Parathyroid adenoma (tissue), 2 donors: ENCODE measurements around the gene AGTRAP.

Experiments used
- H2AFZ ChIP-seq: fragments of 300-600 bp; sonication (generic); one replicate; pipeline ENCODE4 v1.7.0; 2017; ENCODE audit warnings: antibody characterized with exemption, mild to moderate bottlenecking
- H3K27ac ChIP-seq: fragments of 300-600 bp; sonication (generic); one replicate; pipeline ENCODE4 v1.7.0; 2017
- H3K27me3 ChIP-seq: fragments of 300-600 bp; sonication (generic); one replicate; pipeline ENCODE4 v1.7.0; 2017; ENCODE audit warnings: low read length; ENCODE audit not compliant: control insufficient read depth, insufficient read depth
- H3K36me3 ChIP-seq: fragments of 300-600 bp; sonication (generic); one replicate; pipeline ENCODE4 v1.7.0; 2017; ENCODE audit warnings: low read length; ENCODE audit not compliant: control insufficient read depth, insufficient read depth
- H3K4me1 ChIP-seq: fragments of 300-600 bp; sonication (generic); one replicate; pipeline ENCODE4 v1.7.0; 2017; ENCODE audit warnings: control low read depth
- H3K4me2 ChIP-seq: fragments of 300-600 bp; sonication (generic); one replicate; pipeline ENCODE4 v1.7.0; 2017; ENCODE audit warnings: low read length
- H3K4me3 ChIP-seq: fragments of 300-600 bp; sonication (generic); one replicate; pipeline ENCODE4 v1.7.0; 2017; ENCODE audit warnings: low read depth, low read length
- H3K79me2 ChIP-seq: fragments of 300-600 bp; sonication (generic); one replicate; pipeline ENCODE4 v1.7.0; 2017; ENCODE audit warnings: control low read depth
- H3K9ac ChIP-seq: fragments of 300-600 bp; sonication (generic); one replicate; pipeline ENCODE4 v1.7.0; 2017; ENCODE audit warnings: mild to moderate bottlenecking
- H3K9me3 ChIP-seq: fragments of 300-600 bp; sonication (generic); one replicate; pipeline ENCODE4 v1.7.0; 2017; ENCODE audit warnings: low read length; ENCODE audit not compliant: control insufficient read depth
- CTCF ChIP-seq: fragments of 300-600 bp; sonication (generic); IDR thresholded peaks from one replicate; pipeline ENCODE4 v1.7.0; 2017; ENCODE audit warnings: antibody characterized with exemption, mild to moderate bottlenecking
- donor health status: primary hyperparathyroidism.

AGTRAP gene

DNA sequence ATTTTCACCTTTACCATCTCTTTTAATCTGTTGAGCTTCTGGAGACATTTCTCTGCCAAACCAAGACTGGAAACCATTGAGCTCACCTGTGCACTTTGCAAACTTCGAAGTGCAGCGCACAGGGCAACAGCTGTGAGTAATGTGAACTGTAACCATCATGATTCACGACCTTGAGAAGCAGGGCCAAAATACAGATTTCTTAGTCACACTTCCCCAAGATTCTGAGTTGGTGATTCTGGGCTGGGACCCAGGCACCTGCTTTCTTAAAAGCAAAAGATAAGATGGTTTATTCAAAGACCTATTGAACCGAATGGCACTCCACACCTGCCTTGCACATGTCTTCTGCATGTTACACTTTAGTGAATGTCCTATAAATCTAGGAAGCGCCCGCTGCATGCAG is 10.2 kb downstream of the AGTRAP start:
- H3K9me3 ChIP-seq: no peaks in the 10 kb centered on the region
- no peaks in the 10 kb centered on the region for H3K27me3 ChIP-seq
- H3K36me3 ChIP-seq: no peaks in the 10 kb centered on the region
- no peaks in the 10 kb centered on the region for H3K79me2 ChIP-seq
- no peak overlapping the region for H3K4me3 ChIP-seq
- H3K27ac ChIP-seq: no peak overlapping the region
- TF ChIP-seq CTCF: no peak
- no peak overlapping the region for H2AFZ ChIP-seq
- no peaks in the 10 kb centered on the region for H3K4me1 ChIP-seq
- H3K9ac ChIP-seq: no peak overlapping the region
- H3K4me2 ChIP-seq: no peak overlapping the region

GRCh38 chr1:11746795-11747487 is 11.0 kb downstream of the AGTRAP start:
- Histone ChIP-seq H3K27ac (no peak overlapping the region), H3K4me2 (no peak overlapping the region), H3K27me3 (no peaks in the 10 kb centered on the region), H2AFZ (no peak overlapping the region), H3K9ac (no peak overlapping the region), H3K79me2 (no peaks in the 10 kb centered on the region), H3K9me3 (no peaks in the 10 kb centered on the region), H3K4me3 (no peak overlapping the region), H3K36me3 (no peaks in the 10 kb centered on the region), H3K4me1 (no peaks in the 10 kb centered on the region)
- no peak for TF ChIP-seq CTCF

DNA sequence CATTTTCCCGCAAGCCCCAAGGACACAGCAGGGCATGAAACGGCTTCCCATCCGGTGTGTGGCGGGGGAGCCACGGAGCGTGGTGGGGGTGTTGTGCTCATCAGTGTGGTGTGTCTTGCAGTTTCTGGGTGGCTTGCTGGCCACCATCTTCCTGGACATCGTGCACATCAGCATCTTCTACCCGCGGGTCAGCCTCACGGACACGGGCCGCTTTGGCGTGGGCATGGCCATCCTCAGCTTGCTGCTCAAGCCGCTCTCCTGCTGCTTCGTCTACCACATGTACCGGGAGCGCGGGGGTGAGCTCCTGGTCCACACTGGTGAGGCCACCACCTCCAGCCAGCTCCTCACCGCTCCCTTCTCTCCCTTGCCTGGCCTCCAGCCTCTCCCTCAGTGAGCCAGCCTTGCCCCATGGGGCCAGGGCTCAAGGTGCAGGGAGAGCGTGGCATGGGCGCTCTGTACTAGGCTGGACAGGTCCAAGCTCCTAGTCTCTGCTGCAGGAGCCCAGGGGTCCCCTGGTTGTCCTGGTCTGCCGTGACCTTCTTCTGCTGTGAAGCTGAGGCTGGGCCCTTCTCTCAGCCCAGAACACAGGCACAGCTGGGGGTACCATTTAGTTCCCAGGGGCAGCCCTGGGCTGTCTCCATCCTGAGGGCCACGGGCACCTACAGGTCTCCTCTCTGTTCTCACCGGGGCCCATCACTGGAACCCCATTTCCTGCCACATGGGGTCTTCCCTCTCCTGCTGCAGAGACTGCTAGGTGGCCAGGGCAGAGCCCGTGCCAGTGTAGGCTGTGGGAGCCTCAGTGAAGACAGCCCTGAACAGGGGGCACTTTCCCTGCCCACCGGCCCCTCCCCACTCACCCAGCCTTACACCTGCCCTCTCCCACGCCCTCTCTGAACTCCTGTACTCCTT is 12.6 kb downstream of the AGTRAP start:
- Histone ChIP-seq H3K9ac (no peak overlapping the region), H2AFZ (no peak overlapping the region), H3K9me3 (no peaks in the 10 kb centered on the region), H3K4me1 (no peaks in the 10 kb centered on the region), H3K36me3 (no peaks in the 10 kb centered on the region), H3K4me2 (no peak overlapping the region), H3K79me2 (no peaks in the 10 kb centered on the region), H3K27me3 (no peaks in the 10 kb centered on the region), H3K4me3 (no peak overlapping the region), H3K27ac (no peak overlapping the region)
- TF ChIP-seq CTCF: no peak

GRCh38 chr1:11749203-11749689 is 13.3 kb downstream of the AGTRAP start:
- Histone ChIP-seq H3K79me2 (no peaks in the 10 kb centered on the region), H3K4me2 (no peak overlapping the region), H3K36me3 (no peaks in the 10 kb centered on the region), H3K4me3 (no peak overlapping the region), H3K9me3 (no peaks in the 10 kb centered on the region), H2AFZ (no peak overlapping the region), H3K27me3 (no peaks in the 10 kb centered on the region), H3K9ac (no peak overlapping the region), H3K27ac (no peak overlapping the region), H3K4me1 (no peaks in the 10 kb centered on the region)
- TF ChIP-seq CTCF: no peak
